Stimulated activated CD8-positive, alpha-beta memory T cell treated with anti-CD3 and anti-CD28 coated beads, Interleukin-12 subunit alpha, Interleukin-12 subunit beta, amount 100 ng/mL, for 1 hour (primary cell): Measurements from ENCODE around the gene OR6S1.
"Not testable (repeated sequence)": the region's sequence is repeated elsewhere in the genome, so short reads cannot be mapped to it uniquely, and the experiment has no call there.

Experiments
- DNase-seq: peaks from one replicate; pipeline ENCODE4 v3.0.0-alpha.2; 2020; ENCODE audit warnings: low read depth

OR6S1 gene

GRCh38 chr14:20610002-20610765 is 31.3 kb downstream of the OR6S1 start:
- peak; percentile 52 for DNase-seq

GRCh38 chr14:20609215-20610001 is 32.1 kb downstream of the OR6S1 start:
- peak; percentile 43 for DNase-seq

- no peak for DNase-seq
Observed at GRCh38 chr14:20608383-20609110, 32.9 kb downstream of the OR6S1 start.

GRCh38 chr14:20607617-20608016 is 33.9 kb downstream of the OR6S1 start:
- no peak for DNase-seq

GRCh38 chr14:20606902-20607242 is 34.6 kb downstream of the OR6S1 start:
- DNase-seq, result no peak

GRCh38 chr14:20606190-20606901 is 35.1 kb downstream of the OR6S1 start:
- DNase-seq, result no peak

- DNase-seq, result no peak
Observed at GRCh38 chr14:20603813-20604690, 37.4 kb downstream of the OR6S1 start.

GRCh38 chr14:20602583-20602982 is 38.9 kb downstream of the OR6S1 start:
- no peak for DNase-seq

- no peak for DNase-seq
Observed at GRCh38 chr14:20601522-20601921, 40.0 kb downstream of the OR6S1 start.

GRCh38 chr14:20597108-20597507 is 44.4 kb downstream of the OR6S1 start:
- DNase-seq, result no peak

GRCh38 chr14:20595726-20596125 is 45.8 kb downstream of the OR6S1 start:
- DNase-seq, result not testable (repeated sequence)

- DNase-seq, result no peak
Observed at GRCh38 chr14:20592574-20592973, 48.9 kb downstream of the OR6S1 start.

- DNase-seq, result no peak
Observed at GRCh38 chr14:20591235-20591634, 50.3 kb downstream of the OR6S1 start, which contains the start of gene RNASE12. RNASE12 (minus strand) TSS chr14:20591376; CDS start chr14:20590723, 653 bp downstream.
